ENCODE results near the gene RBM25.

The RBM25 gene

GRCh38 chr14:73026243-73026844 lies 32.0 kb upstream of the RBM25 start:
- no peak for TF ChIP-seq REST (IDR thresholded peaks at IDR 0.05; ENCODE audit: insufficient read depth in 1 of 2, low read depth in 2 of 2, low read length in 2 of 2)
- TF ChIP-seq POLR2AphosphoS5 (IDR thresholded peaks at IDR 0.05; ENCODE audit: low read depth, low read length), result no peak
- TF ChIP-seq TAF1 (IDR thresholded peaks at IDR 0.05; ENCODE audit: borderline replicate concordance, insufficient read depth, low read length), result no peak
- TF ChIP-seq FOXP2 (optimal IDR thresholded peaks at IDR 0.05; ENCODE audit: borderline replicate concordance, extremely low read depth, extremely low read length, insufficient read depth), result no peak
- TF ChIP-seq SIN3A (IDR thresholded peaks at IDR 0.05; ENCODE audit: borderline replicate concordance, insufficient read depth, low read length), result no peak

- peak; percentile 82 for TF ChIP-seq FOXP2 (optimal IDR thresholded peaks at IDR 0.05; ENCODE audit: borderline replicate concordance, extremely low read depth, extremely low read length, insufficient read depth)
- no peak for TF ChIP-seq POLR2AphosphoS5 (IDR thresholded peaks at IDR 0.05; ENCODE audit: low read depth, low read length)
- peak; percentile 96 for TF ChIP-seq SIN3A (IDR thresholded peaks at IDR 0.05; ENCODE audit: borderline replicate concordance, insufficient read depth, low read length)
- no peak for TF ChIP-seq REST (IDR thresholded peaks at IDR 0.05; ENCODE audit: insufficient read depth in 1 of 2, low read depth in 2 of 2, low read length in 2 of 2)
- TF ChIP-seq TAF1 (IDR thresholded peaks at IDR 0.05; ENCODE audit: borderline replicate concordance, insufficient read depth, low read length), result no peak
Observed at GRCh38 chr14:73026845-73027542, 31.3 kb upstream of the RBM25 start, which contains the start of gene ZFYVE1. ZFYVE1 (minus strand) TSS chr14:73027106; CDS start chr14:73024508, 2,598 bp downstream.

GRCh38 chr14:73027546-73027945 lies 30.8 kb upstream of the RBM25 start:
- no peak for TF ChIP-seq POLR2AphosphoS5 (IDR thresholded peaks at IDR 0.05; ENCODE audit: low read depth, low read length)
- TF ChIP-seq SIN3A (IDR thresholded peaks at IDR 0.05; ENCODE audit: borderline replicate concordance, insufficient read depth, low read length), result no peak
- no peak for TF ChIP-seq TAF1 (IDR thresholded peaks at IDR 0.05; ENCODE audit: borderline replicate concordance, insufficient read depth, low read length)
- no peak for TF ChIP-seq FOXP2 (optimal IDR thresholded peaks at IDR 0.05; ENCODE audit: borderline replicate concordance, extremely low read depth, extremely low read length, insufficient read depth)
- TF ChIP-seq REST (IDR thresholded peaks at IDR 0.05; ENCODE audit: insufficient read depth in 1 of 2, low read depth in 2 of 2, low read length in 2 of 2), result no peak

- no peak for TF ChIP-seq FOXP2 (optimal IDR thresholded peaks at IDR 0.05; ENCODE audit: borderline replicate concordance, extremely low read depth, extremely low read length, insufficient read depth)
- TF ChIP-seq POLR2AphosphoS5 (IDR thresholded peaks at IDR 0.05; ENCODE audit: low read depth, low read length), result no peak
- TF ChIP-seq TAF1 (IDR thresholded peaks at IDR 0.05; ENCODE audit: borderline replicate concordance, insufficient read depth, low read length), result no peak
- no peak for TF ChIP-seq SIN3A (IDR thresholded peaks at IDR 0.05; ENCODE audit: borderline replicate concordance, insufficient read depth, low read length)
- TF ChIP-seq REST (IDR thresholded peaks at IDR 0.05; ENCODE audit: insufficient read depth in 1 of 2, low read depth in 2 of 2, low read length in 2 of 2), result no peak
Observed at GRCh38 chr14:73027984-73028383, 30.4 kb upstream of the RBM25 start.
